Stomach (tissue), 4 donors: ENCODE measurements around the gene SLIT1.

ENCODE experiments used
- CTCF ChIP-seq, 7 experiments: fragments of 450-650 bp in 4 of 7; fragments of 200-600 bp in 3 of 7; sonication (generic) in 3 of 7; IDR thresholded peaks; one replicate each; pipeline ENCODE4 v1.5.1; 2016 to 2019; ENCODE audit warnings: antibody characterized with exemption in 7 of 7, control low read depth in 2 of 7, mild to moderate bottlenecking in 1 of 7
- EP300 ChIP-seq: sonication (generic); formaldehyde crosslinking; IDR thresholded peaks from one replicate; pipeline ENCODE4 v1.6.1; 2017; ENCODE audit warnings: antibody characterized with exemption
- POLR2A ChIP-seq, 4 donors: fragments of 450-650 bp; IDR thresholded peaks; one replicate each; pipeline ENCODE4 v1.6.1; 2016; ENCODE audit warnings: antibody characterized with exemption in 4 of 4, control low read depth in 2 of 4, mild to moderate bottlenecking in 1 of 4, moderate library complexity in 1 of 4

GRCh38 chr10:97024168-97025073 is 161.3 kb downstream of the SLIT1 start:
- TF ChIP-seq CTCF (IDR thresholded peaks at IDR 0.05) = no peak
- TF ChIP-seq POLR2A (IDR thresholded peaks at IDR 0.05) = no peak
- TF ChIP-seq EP300 = no peak
